Ishikawa (cell line): ENCODE data around the gene GTSE1.

Experiments used
- CEBPB ChIP-seq: IDR thresholded peaks from 2 replicates; pipeline ENCODE4 v1.6.1; 2012
- CREB1 ChIP-seq: IDR thresholded peaks from 2 replicates; pipeline ENCODE4 v1.6.1; 2012; ENCODE audit warnings: low read depth
- EGR1 ChIP-seq: IDR thresholded peaks from 2 replicates; pipeline ENCODE4 v1.6.1; 2012
- EP300 ChIP-seq: IDR thresholded peaks from 2 replicates; pipeline ENCODE4 v1.6.1; 2012; ENCODE audit warnings: borderline replicate concordance
- FOXM1 ChIP-seq: IDR thresholded peaks from 2 replicates; pipeline ENCODE4 v1.6.1; 2012; ENCODE audit warnings: low read depth, borderline replicate concordance
- NFIC ChIP-seq: IDR thresholded peaks from 2 replicates; pipeline ENCODE4 v1.6.1; 2012
- RAD21 ChIP-seq: IDR thresholded peaks from 2 replicates; pipeline ENCODE4 v1.6.1; 2012; ENCODE audit warnings: low read depth
- TAF1 ChIP-seq: IDR thresholded peaks from 2 replicates; pipeline ENCODE4 v1.6.1; 2012; ENCODE audit warnings: low read depth, mild to moderate bottlenecking
- TCF12 ChIP-seq: IDR thresholded peaks from 2 replicates; pipeline ENCODE4 v1.6.1; 2012; ENCODE audit warnings: low read depth
- YY1 ChIP-seq: IDR thresholded peaks from 2 replicates; pipeline ENCODE4 v1.6.1; 2012; ENCODE audit warnings: low read depth
- TF ChIP-seq, protein P1 (sequence below): IDR thresholded peaks from 2 replicates; pipeline ENCODE4 v1.6.1; 2012
- TF ChIP-seq, protein P2 (sequence below): IDR thresholded peaks from 2 replicates; pipeline ENCODE4 v1.6.1; 2012; ENCODE audit warnings: low read depth, mild to moderate bottlenecking
- TF ChIP-seq, protein P3 (sequence below): IDR thresholded peaks from 2 replicates; pipeline ENCODE4 v1.6.1; 2012

DNA sequence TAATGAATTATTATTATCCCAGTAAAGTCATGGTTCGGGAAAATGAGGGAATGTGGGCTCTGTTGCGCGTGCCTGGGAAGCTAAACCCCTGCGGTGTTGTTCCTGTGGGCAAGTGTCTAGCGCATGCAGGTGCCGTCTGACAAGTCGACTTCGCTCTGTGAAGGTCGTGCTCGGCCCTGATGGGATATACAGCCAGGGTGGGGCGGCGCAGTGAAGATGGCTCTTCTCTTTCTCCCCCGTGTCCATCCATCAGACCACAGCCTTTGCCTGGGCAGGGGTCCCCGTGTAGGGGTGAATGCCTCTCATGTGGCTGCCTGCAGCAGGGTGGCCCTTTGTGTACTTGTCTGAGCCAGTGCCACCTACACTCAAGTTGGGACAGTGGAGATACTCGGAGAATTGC, 26.0 kb downstream of the GTSE1 start:
- TF ChIP-seq YY1 (no peak), EP300 (no peak), FOXM1 (no peak), EGR1 (no peak), RAD21 (no peak), CEBPB (no peak), CREB1 (no peak), TAF1 (no peak), TCF12 (no peak), NFIC (no peak)
- TF ChIP-seq, protein P1, sequence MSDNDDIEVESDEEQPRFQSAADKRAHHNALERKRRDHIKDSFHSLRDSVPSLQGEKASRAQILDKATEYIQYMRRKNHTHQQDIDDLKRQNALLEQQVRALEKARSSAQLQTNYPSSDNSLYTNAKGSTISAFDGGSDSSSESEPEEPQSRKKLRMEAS = no peak
- TF ChIP-seq, protein P2, sequence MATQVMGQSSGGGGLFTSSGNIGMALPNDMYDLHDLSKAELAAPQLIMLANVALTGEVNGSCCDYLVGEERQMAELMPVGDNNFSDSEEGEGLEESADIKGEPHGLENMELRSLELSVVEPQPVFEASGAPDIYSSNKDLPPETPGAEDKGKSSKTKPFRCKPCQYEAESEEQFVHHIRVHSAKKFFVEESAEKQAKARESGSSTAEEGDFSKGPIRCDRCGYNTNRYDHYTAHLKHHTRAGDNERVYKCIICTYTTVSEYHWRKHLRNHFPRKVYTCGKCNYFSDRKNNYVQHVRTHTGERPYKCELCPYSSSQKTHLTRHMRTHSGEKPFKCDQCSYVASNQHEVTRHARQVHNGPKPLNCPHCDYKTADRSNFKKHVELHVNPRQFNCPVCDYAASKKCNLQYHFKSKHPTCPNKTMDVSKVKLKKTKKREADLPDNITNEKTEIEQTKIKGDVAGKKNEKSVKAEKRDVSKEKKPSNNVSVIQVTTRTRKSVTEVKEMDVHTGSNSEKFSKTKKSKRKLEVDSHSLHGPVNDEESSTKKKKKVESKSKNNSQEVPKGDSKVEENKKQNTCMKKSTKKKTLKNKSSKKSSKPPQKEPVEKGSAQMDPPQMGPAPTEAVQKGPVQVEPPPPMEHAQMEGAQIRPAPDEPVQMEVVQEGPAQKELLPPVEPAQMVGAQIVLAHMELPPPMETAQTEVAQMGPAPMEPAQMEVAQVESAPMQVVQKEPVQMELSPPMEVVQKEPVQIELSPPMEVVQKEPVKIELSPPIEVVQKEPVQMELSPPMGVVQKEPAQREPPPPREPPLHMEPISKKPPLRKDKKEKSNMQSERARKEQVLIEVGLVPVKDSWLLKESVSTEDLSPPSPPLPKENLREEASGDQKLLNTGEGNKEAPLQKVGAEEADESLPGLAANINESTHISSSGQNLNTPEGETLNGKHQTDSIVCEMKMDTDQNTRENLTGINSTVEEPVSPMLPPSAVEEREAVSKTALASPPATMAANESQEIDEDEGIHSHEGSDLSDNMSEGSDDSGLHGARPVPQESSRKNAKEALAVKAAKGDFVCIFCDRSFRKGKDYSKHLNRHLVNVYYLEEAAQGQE = no peak
- TF ChIP-seq, protein P3, sequence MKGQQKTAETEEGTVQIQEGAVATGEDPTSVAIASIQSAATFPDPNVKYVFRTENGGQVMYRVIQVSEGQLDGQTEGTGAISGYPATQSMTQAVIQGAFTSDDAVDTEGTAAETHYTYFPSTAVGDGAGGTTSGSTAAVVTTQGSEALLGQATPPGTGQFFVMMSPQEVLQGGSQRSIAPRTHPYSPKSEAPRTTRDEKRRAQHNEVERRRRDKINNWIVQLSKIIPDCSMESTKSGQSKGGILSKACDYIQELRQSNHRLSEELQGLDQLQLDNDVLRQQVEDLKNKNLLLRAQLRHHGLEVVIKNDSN = no peak
